DMS 273 treated with DMSO at 0.1 percent for 48 hours (cell line): ENCODE measurements around the gene KRT73.
A peak's percentile ranks its signal among the peaks of the same experiment; 100 is the strongest.
"Not testable (repeated sequence)": the region's sequence is repeated elsewhere in the genome, so short reads cannot be mapped to it uniquely, and the experiment has no call there.

Experiments used
- DNase-seq: peaks from one replicate; lab custom pipeline; 2025; lab: John Stamatoyannopoulos, UW

KRT73 gene

GRCh38 chr12:52600475-52600874 is 17.9 kb downstream of the KRT73 start:
- DNase-seq: no peak

DNA sequence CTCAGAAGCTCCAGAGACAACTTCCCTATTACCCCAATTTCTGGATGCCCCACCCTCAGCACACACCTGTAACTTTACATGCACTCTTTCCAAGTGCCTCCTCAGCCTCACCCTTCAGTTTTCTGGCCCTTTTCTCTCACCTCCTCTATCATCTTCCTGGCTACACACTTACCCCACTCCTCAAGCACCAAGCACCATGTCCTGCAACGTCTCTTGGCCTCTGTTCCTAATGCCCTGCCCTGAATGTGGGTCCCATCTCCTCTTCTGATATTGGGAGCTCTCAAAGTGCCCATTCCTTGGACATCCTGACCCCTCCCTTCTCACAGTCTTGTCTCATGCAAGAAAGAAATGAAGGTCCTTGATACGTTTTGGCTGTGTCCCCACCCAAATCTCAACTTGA is 18.3 kb downstream of the KRT73 start:
- no peak for DNase-seq

DNA sequence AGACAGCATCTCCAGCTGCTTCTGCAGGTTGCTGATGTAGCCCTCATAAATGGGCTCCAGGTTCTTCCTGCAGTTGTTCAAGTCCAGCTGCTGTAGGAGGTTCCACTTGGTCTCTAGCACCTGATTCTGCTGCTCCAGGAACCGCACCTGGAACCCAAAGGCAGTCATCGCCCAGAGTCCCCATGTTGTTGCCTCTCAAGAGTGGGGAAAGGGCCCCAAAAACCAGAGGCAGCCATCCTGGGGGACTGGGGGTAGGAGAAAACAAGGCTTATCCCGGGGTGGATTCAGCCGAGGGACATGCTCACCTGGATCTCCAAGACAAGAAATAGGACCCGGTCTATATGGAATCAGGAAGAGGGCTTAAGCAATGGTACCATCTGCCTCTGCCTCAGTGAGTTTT is 19.4 kb downstream of the KRT73 start:
- DNase-seq: no peak

- not testable (repeated sequence) for DNase-seq
Observed at GRCh38 chr12:52594237-52594636, 24.1 kb downstream of the KRT73 start.

GRCh38 chr12:52591521-52591920 is 26.8 kb downstream of the KRT73 start:
- no peak for DNase-seq

GRCh38 chr12:52590021-52590420 is 28.3 kb downstream of the KRT73 start:
- DNase-seq: no peak

GRCh38 chr12:52587563-52587962 is 30.8 kb downstream of the KRT73 start:
- no peak for DNase-seq

DNA sequence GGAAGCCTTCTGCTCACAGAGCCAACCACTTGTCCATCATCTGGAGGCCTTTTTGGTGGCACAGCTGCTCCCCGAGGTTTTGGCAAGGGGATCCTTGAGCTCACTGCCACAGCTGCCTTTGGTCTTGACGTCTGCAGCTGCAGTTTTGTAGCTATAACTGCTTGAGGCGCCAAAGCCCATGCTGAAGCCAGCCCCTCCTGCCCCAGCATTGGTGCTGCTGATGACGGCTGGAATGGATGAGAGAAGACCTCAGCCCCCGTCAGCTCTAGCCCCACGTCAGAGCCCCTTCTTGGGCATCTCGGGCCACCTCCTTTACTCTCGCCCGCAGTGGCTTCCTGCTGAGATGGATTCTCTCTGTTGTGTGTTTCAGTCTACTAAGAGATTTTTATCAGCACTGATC is 32.4 kb downstream of the KRT73 start:
- DNase-seq: no peak

- DNase-seq: no peak
Observed at GRCh38 chr12:52585066-52585465, 33.3 kb downstream of the KRT73 start.

- no peak for DNase-seq
Observed at GRCh38 chr12:52584156-52584682, 34.1 kb downstream of the KRT73 start.

DNA sequence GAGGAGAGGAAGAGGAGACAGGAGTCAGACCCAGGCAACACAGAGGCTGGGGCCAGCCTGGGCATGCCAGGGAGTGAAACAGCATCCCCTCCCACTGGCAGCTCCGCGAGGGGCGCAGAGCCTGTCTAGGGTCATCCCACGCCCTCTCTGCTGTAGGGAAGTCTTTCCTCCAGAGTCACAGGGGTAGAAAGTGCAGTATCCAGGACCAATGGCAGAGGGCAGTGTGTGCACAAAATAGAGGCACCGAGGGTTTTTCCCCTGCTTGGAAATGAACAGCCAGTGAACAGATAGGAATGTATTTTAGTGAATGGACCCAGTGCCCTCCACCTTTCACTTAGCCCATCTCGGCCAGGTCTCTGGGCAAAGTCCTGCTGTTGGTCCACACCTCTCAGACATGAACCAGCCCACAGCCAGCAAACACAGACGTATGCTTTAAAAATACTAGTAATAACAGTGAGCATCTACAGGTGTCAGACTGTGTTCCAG is 35.3 kb downstream of the KRT73 start:
- DNase-seq: peak; percentile 33

DNA sequence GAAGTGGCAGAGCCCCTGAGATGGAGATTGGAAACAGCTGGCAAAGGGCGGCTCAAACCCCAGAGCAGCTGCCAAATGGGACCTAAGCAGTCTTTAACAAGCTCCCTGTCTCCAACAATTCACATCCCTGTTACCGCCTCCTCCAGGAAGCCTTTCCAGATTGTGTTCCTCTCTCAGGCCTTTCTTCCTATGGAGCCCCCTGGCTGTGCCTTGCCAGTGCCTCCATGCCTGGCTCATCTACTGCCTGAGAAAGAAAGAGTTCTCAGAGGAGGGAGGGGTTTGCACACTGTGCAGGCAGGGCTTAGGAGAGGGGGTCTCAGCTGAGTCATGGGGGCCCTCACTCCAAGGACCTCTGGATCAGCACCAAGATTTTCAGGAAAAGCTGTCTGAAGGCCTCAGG is 35.9 kb downstream of the KRT73 start:
- DNase-seq: no peak

GRCh38 chr12:52581481-52581880 is 36.9 kb downstream of the KRT73 start:
- DNase-seq: no peak

- DNase-seq: no peak
Observed at GRCh38 chr12:52581066-52581465, 37.3 kb downstream of the KRT73 start.

DNA sequence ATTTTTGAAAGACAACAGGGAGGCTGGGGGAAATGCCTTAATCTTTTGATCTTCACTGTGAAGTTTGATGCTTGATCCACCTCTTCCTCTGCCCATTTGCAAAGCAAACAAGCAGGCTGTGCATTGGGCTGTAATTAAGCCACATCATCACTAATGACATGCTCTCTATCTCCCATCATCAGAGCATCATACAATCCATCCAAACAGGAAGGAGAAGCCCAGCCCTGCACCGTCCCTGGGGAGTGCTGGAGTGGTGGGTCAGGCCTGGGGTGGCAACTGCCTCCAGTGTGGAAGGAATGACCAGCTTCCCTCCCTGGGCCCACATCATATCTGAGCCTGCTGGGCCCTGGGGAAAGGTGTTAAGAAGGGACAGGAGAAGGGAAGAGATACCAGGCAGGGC is 37.9 kb downstream of the KRT73 start:
- no peak for DNase-seq

DNA sequence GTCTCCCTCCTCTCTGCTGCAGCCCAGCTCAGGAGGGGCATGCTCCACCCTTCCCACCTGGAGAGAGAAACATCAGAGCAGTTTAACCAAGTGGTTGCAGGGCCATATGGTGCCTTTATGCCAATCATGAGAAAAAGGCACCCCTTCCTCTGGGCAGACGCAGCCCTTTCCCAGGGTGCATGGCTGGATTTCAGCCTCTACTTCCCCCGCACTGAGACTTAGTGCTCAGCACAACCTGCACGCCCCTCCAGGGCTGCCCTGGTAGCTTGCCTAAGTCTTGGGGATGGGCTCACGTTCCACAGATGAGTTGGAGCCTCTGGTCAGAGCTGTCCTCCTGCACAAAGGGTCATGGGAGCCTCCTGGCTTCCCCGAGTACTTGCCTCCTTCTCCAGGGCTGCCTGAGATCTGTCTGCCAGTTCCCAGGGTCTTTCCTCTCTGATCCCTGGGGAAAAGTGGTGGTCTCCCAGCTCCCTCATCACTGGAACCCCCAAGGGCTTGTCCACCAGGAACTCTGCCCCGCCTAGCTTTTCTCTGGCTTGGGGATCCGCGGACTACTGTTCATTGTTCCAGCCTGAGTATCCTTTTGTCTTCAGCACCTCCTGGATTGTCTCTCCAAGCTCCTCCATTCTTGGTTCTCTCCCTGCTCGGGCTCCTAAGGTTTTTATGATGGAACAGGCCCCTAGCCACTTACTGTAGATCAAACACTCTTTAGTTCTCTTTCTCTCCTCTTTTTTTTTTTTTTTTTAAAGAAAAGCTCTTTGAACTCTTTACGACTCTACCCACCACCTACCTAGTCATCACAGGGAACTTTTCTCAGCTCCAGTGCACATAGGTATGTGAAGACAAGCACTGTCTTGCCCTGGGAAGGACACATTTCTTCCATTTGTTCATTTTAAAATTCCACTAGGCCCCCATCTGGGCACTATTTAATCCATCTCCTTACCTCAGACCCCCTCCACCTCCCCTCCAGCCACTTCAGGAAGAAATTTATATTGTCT is 38.6 kb downstream of the KRT73 start:
- DNase-seq: no peak

DNA sequence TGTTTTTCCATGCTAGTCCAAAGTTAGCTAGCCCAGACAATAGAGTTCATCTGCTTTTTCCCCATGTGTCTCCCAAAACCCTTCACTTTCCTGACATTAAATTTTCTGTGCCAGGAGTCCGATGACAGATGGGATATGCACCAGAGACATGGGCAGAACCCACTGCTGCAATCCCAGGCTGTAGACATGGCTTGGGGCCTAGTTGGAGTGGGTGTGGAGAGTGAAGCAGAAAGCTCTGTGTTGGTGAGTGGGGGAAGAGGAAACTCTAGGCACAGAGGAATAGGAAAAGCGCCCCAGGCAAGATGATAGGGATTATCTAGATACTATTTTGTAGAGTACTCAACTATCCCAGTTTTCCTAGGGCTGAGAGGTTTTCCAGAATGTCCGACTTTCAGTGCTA is 39.9 kb downstream of the KRT73 start:
- no peak for DNase-seq

GRCh38 chr12:52577316-52577715 is 41.0 kb downstream of the KRT73 start:
- DNase-seq: no peak

DNA sequence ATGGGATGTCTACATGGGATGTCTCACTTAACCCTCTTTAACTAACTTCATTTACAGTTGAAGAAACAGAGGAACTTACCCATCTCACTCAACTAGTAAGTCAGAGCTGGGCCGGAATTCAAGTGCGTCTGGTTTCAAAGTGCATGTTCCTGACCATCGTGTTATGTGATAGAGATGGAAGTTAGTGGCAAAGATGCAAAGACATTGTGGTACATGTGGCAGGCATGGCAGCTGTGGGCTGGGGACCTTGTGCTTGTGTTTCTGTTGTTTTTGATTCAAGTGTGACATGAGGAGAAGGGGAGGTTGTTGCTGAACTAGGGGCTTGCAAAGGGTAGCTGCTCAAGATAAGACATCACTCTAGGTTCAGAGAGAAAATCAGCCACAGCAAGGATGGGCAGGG is 42.4 kb downstream of the KRT73 start:
- no peak for DNase-seq

- no peak for DNase-seq
Observed at GRCh38 chr12:52575256-52575655, 43.1 kb downstream of the KRT73 start.

- DNase-seq: no peak
Observed at GRCh38 chr12:52573743-52574142, 44.6 kb downstream of the KRT73 start, which contains the start of gene KRT74. Gene KRT74, minus strand, starts transcription at chr12:52573843. Its CDS starts 66 bp downstream, at chr12:52573777.

GRCh38 chr12:52573306-52573705 is 45.1 kb downstream of the KRT73 start:
- no peak for DNase-seq

- no peak for DNase-seq
Observed at GRCh38 chr12:52570511-52570910, 47.8 kb downstream of the KRT73 start.
